ENCODE results near the gene GPC5.

GPC5 gene

DNA sequence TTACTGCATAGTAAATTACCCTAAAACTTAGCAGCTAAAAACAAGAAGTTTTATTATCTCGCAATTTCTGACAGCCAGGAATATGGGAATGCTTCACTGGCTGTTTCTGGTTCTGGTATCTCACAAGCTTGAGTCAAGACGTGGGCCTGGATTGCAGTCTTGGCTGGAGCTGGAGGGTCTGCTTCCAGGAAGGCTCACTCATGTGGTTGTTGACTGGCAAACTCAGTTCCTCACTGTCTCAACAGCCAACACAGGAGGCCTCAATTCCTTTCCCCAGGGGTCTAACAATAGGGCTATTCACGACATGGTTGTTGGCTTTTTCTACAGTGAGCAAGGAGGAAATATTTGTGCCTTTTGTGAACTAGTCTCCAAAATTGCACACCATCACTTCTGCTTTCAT lies 146.3 kb downstream of the GPC5 start:
- Histone ChIP-seq H3K9me3 (ENCODE audit: control insufficient read depth, low read length) (no peaks in the 10 kb centered on the region), H3K4me1 (ENCODE audit: control insufficient read depth, insufficient read depth, low read length) (no peaks in the 10 kb centered on the region), H3K27me3 (replicated peaks; ENCODE audit: control insufficient read depth, insufficient read depth, low read length) (no peaks in the 10 kb centered on the region), H3K36me3 (ENCODE audit: control insufficient read depth, insufficient read depth, low read length, severe bottlenecking) (no peaks in the 10 kb centered on the region), H3K4me3 (ENCODE audit: low read length) (no peak overlapping the region), H3K9ac (ENCODE audit: low read length) (no peak overlapping the region)
- DNase-seq (ENCODE audit: low read depth), result no peak

GRCh38 chr13:91546900-91547299 lies 148.5 kb downstream of the GPC5 start:
- Histone ChIP-seq H3K9ac (ENCODE audit: low read length) (no peak overlapping the region), H3K27me3 (replicated peaks; ENCODE audit: control insufficient read depth, insufficient read depth, low read length) (no peaks in the 10 kb centered on the region), H3K4me3 (ENCODE audit: low read length) (no peak overlapping the region), H3K4me1 (ENCODE audit: control insufficient read depth, insufficient read depth, low read length) (no peaks in the 10 kb centered on the region), H3K36me3 (ENCODE audit: control insufficient read depth, insufficient read depth, low read length, severe bottlenecking) (no peaks in the 10 kb centered on the region), H3K9me3 (ENCODE audit: control insufficient read depth, low read length) (no peaks in the 10 kb centered on the region)
- DNase-seq (ENCODE audit: low read depth), result no peak

GRCh38 chr13:91553584-91553983 lies 155.2 kb downstream of the GPC5 start:
- peaks cover 2% of the 10 kb centered on the region for H3K9me3 ChIP-seq (ENCODE audit: control insufficient read depth, low read length)
- no peaks in the 10 kb centered on the region for H3K27me3 ChIP-seq (replicated peaks; ENCODE audit: control insufficient read depth, insufficient read depth, low read length)
- no peak for DNase-seq (ENCODE audit: low read depth)
- H3K4me1 ChIP-seq (ENCODE audit: control insufficient read depth, insufficient read depth, low read length), result no peaks in the 10 kb centered on the region
- H3K9ac ChIP-seq (ENCODE audit: low read length), result no peak overlapping the region
- no peak overlapping the region for H3K4me3 ChIP-seq (ENCODE audit: low read length)
- no peaks in the 10 kb centered on the region for H3K36me3 ChIP-seq (ENCODE audit: control insufficient read depth, insufficient read depth, low read length, severe bottlenecking)

- no peak overlapping the region for H3K4me3 ChIP-seq (ENCODE audit: low read length)
- no peaks in the 10 kb centered on the region for H3K36me3 ChIP-seq (ENCODE audit: control insufficient read depth, insufficient read depth, low read length, severe bottlenecking)
- H3K27me3 ChIP-seq (replicated peaks; ENCODE audit: control insufficient read depth, insufficient read depth, low read length), result no peaks in the 10 kb centered on the region
- DNase-seq (ENCODE audit: low read depth), result no peak
- peaks cover 2% of the 10 kb centered on the region for H3K9me3 ChIP-seq (ENCODE audit: control insufficient read depth, low read length)
- no peak overlapping the region for H3K9ac ChIP-seq (ENCODE audit: low read length)
- H3K4me1 ChIP-seq (ENCODE audit: control insufficient read depth, insufficient read depth, low read length), result no peaks in the 10 kb centered on the region
Observed at GRCh38 chr13:91554101-91554500, 155.7 kb downstream of the GPC5 start.

- no peak overlapping the region for H3K9ac ChIP-seq (ENCODE audit: low read length)
- no peak for DNase-seq (ENCODE audit: low read depth)
- H3K4me3 ChIP-seq (ENCODE audit: low read length), result no peak overlapping the region
- peaks cover 2% of the 10 kb centered on the region for H3K9me3 ChIP-seq (ENCODE audit: control insufficient read depth, low read length)
- H3K4me1 ChIP-seq (ENCODE audit: control insufficient read depth, insufficient read depth, low read length), result no peaks in the 10 kb centered on the region
- H3K27me3 ChIP-seq (replicated peaks; ENCODE audit: control insufficient read depth, insufficient read depth, low read length), result no peaks in the 10 kb centered on the region
- no peaks in the 10 kb centered on the region for H3K36me3 ChIP-seq (ENCODE audit: control insufficient read depth, insufficient read depth, low read length, severe bottlenecking)
Observed at GRCh38 chr13:91557328-91558090, 159.1 kb downstream of the GPC5 start.

DNA sequence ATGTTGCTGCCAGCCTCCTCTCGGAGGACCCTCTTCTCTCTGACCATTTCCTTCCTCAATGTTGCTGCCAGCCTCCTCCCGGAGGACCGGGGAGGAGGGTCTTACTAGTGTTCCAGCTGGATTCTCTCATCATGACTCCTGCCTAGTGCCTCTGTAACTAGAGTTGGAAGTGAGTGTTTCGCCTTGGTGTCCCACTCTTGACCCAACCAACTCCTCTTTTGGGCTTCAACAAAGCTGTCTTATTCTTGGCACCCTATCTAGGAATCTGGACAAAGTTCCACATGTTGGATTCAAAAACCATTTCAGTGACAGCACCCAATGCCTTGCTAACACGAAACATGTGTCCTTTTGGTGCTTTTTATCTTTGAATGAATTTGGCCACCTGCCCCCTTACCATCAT lies 165.4 kb downstream of the GPC5 start:
- no peak for DNase-seq (ENCODE audit: low read depth)
- Histone ChIP-seq H3K9me3 (ENCODE audit: control insufficient read depth, low read length) (no peaks in the 10 kb centered on the region), H3K4me1 (ENCODE audit: control insufficient read depth, insufficient read depth, low read length) (no peaks in the 10 kb centered on the region)

DNA sequence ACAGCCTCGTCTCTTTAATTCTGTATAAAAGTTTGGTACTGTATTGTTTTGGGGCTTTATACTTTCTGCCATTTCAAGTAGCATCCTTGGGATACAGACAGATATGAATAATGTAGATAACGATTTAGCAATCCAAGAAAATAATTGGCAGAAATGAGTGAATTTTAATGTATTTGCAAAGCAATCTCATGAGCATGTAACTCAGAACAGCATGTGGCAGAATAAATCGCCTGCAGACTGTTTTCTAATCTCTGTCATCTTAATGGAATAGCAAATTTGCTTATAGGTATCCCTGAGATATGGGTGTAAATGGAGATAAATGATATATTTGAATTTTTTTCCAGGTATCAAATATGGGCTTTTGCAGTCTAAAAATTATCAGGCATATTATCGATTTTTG lies 166.0 kb downstream of the GPC5 start:
- no peak for DNase-seq (ENCODE audit: low read depth)
- H3K4me1 ChIP-seq (ENCODE audit: control insufficient read depth, insufficient read depth, low read length), result no peaks in the 10 kb centered on the region
- peaks cover 6% of the 10 kb centered on the region for H3K27me3 ChIP-seq (replicated peaks; ENCODE audit: control insufficient read depth, insufficient read depth, low read length)
- no peak overlapping the region for H3K4me3 ChIP-seq (ENCODE audit: low read length)
- H3K36me3 ChIP-seq (ENCODE audit: control insufficient read depth, insufficient read depth, low read length, severe bottlenecking), result no peaks in the 10 kb centered on the region
- no peak overlapping the region for H3K9ac ChIP-seq (ENCODE audit: low read length)
- no peaks in the 10 kb centered on the region for H3K9me3 ChIP-seq (ENCODE audit: control insufficient read depth, low read length)

More for the DNA sequence above, 165.4 kb downstream of the GPC5 start:
- Histone ChIP-seq H3K36me3 (ENCODE audit: control insufficient read depth, insufficient read depth, low read length, severe bottlenecking) (no peaks in the 10 kb centered on the region), H3K9ac (ENCODE audit: low read length) (no peak overlapping the region), H3K4me3 (ENCODE audit: low read length) (no peak overlapping the region), H3K27me3 (replicated peaks; ENCODE audit: control insufficient read depth, insufficient read depth, low read length) (peaks cover 6% of the 10 kb centered on the region)

DNA sequence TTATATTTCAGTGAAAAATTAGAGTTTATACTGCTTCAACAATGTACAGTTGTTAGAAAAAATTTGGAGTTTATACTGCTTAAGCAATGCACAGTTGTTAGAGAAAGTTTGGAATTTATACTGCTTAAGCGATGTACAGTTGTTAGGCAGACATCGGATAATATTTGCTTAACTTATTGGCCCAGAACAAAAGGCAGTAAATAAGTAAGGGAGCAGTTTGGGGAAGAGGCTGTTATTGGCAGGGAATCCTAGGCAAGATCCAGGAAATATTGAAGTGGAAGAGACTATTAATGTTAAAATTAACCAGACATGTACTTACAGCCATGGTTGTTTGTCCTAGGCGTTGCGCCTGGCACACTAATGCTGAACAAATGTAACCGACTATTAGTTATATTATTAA lies 166.9 kb downstream of the GPC5 start:
- Histone ChIP-seq H3K4me3 (ENCODE audit: low read length) (no peak overlapping the region), H3K9me3 (ENCODE audit: control insufficient read depth, low read length) (no peaks in the 10 kb centered on the region), H3K27me3 (replicated peaks; ENCODE audit: control insufficient read depth, insufficient read depth, low read length) (peaks cover 6% of the 10 kb centered on the region), H3K4me1 (ENCODE audit: control insufficient read depth, insufficient read depth, low read length) (no peaks in the 10 kb centered on the region), H3K36me3 (ENCODE audit: control insufficient read depth, insufficient read depth, low read length, severe bottlenecking) (no peaks in the 10 kb centered on the region), H3K9ac (ENCODE audit: low read length) (no peak overlapping the region)
- no peak for DNase-seq (ENCODE audit: low read depth)

- Histone ChIP-seq H3K4me1 (ENCODE audit: control insufficient read depth, insufficient read depth, low read length) (no peaks in the 10 kb centered on the region), H3K9ac (ENCODE audit: low read length) (no peak overlapping the region), H3K4me3 (ENCODE audit: low read length) (no peak overlapping the region), H3K9me3 (ENCODE audit: control insufficient read depth, low read length) (no peaks in the 10 kb centered on the region), H3K36me3 (ENCODE audit: control insufficient read depth, insufficient read depth, low read length, severe bottlenecking) (no peaks in the 10 kb centered on the region), H3K27me3 (replicated peaks; ENCODE audit: control insufficient read depth, insufficient read depth, low read length) (peaks cover 6% of the 10 kb centered on the region)
- no peak for DNase-seq (ENCODE audit: low read depth)
Observed at GRCh38 chr13:91567485-91568207, 169.2 kb downstream of the GPC5 start.

DNA sequence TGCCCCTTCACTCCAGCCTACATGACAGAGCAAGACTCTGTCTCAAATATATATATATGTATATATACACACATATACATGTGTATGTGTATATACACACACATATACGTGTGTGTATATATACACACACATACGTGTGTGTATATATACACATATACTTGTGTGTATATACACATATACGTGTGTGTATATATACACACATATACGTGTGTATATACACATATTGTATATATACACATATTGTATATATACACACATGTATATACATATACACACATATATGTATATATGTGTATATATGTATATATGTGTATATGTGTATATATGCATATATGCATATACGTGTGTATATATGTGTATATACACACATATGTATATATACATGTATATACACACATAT lies 173.3 kb downstream of the GPC5 start:
- Histone ChIP-seq H3K36me3 (ENCODE audit: control insufficient read depth, insufficient read depth, low read length, severe bottlenecking) (no peaks in the 10 kb centered on the region), H3K9me3 (ENCODE audit: control insufficient read depth, low read length) (no peaks in the 10 kb centered on the region), H3K4me3 (ENCODE audit: low read length) (no peak overlapping the region), H3K4me1 (ENCODE audit: control insufficient read depth, insufficient read depth, low read length) (no peaks in the 10 kb centered on the region), H3K27me3 (replicated peaks; ENCODE audit: control insufficient read depth, insufficient read depth, low read length) (no peaks in the 10 kb centered on the region), H3K9ac (ENCODE audit: low read length) (no peak overlapping the region)
- DNase-seq (ENCODE audit: low read depth), result no peak

DNA sequence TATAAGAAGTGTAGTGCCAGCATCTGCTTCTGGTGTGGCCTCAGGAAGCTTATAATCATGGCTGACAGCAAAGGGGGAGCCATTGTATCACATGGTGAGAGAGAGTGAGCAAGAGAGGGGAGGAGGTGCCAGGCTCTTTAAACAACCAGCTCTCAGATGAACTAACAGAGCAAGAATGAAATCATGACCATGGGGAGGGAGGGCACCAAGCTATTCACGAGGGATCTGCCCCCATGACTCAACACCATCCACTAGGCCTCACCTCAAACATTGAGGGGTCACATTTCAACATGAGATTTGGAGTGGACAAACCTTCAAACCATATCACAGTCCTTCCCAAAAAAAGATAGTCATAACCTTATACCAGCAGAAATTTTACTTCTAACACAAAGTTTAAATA lies 174.0 kb downstream of the GPC5 start:
- Histone ChIP-seq H3K27me3 (replicated peaks; ENCODE audit: control insufficient read depth, insufficient read depth, low read length) (no peaks in the 10 kb centered on the region), H3K36me3 (ENCODE audit: control insufficient read depth, insufficient read depth, low read length, severe bottlenecking) (no peaks in the 10 kb centered on the region), H3K9me3 (ENCODE audit: control insufficient read depth, low read length) (no peaks in the 10 kb centered on the region), H3K4me1 (ENCODE audit: control insufficient read depth, insufficient read depth, low read length) (no peaks in the 10 kb centered on the region), H3K9ac (ENCODE audit: low read length) (no peak overlapping the region), H3K4me3 (ENCODE audit: low read length) (no peak overlapping the region)
- no peak for DNase-seq (ENCODE audit: low read depth)

Measured in adipocyte (in vitro differentiated cells).